HG03558 (cell line): ENCODE measurements around the gene OR5T1.

Source experiments
- ATAC-seq: cut with Tn5 transposase; IDR thresholded peaks from one replicate; pipeline ENCODE4 v1.9.1; 2021; ENCODE audit warnings: moderate number of reproducible peaks; ENCODE audit not compliant: unreplicated experiment; ENCODE audit errors: extremely low read depth

OR5T1 gene

GRCh38 chr11:56273854-56274253 lies at the start of gene OR5T1:
Gene OR5T1 (plus strand): TSS chr11:56274154. CDS start chr11:56275639, 1,485 bp downstream.
- no peak for ATAC-seq

GRCh38 chr11:56234155-56234554 lies 39.8 kb upstream of the OR5T1 start, which contains the start of gene OR5T2:
Gene OR5T2 (minus strand): TSS chr11:56234255. CDS start chr11:56233062, 1,193 bp downstream.
- ATAC-seq: no peak

GRCh38 chr11:56251954-56252353 lies 22.0 kb upstream of the OR5T1 start, which contains the start of gene OR5T3:
Gene OR5T3 (plus strand): TSS chr11:56252254. CDS start chr11:56252254, 0 bp downstream.
- ATAC-seq: no peak

- ATAC-seq: no peak
Observed at GRCh38 chr11:56271092-56271491, 2.9 kb upstream of the OR5T1 start.

GRCh38 chr11:56292154-56292553 lies 18.2 kb downstream of the OR5T1 start, which contains the start of gene OR8H1:
Gene OR8H1 (minus strand): TSS chr11:56292254. CDS start chr11:56291062, 1,192 bp downstream.
- ATAC-seq: no peak

- no peak for ATAC-seq
Observed at GRCh38 chr11:56296898-56297297, 22.9 kb downstream of the OR5T1 start.

GRCh38 chr11:56307836-56308235 lies 33.9 kb downstream of the OR5T1 start:
- no peak for ATAC-seq

- ATAC-seq: no peak
Observed at GRCh38 chr11:56314844-56315243, 40.9 kb downstream of the OR5T1 start, which contains the start of gene OR8K3. Gene OR8K3 (plus strand): TSS chr11:56315144. CDS start chr11:56318307, 3,163 bp downstream.
